ENCODE measurements around the gene PARVB.

The PARVB gene

DNA sequence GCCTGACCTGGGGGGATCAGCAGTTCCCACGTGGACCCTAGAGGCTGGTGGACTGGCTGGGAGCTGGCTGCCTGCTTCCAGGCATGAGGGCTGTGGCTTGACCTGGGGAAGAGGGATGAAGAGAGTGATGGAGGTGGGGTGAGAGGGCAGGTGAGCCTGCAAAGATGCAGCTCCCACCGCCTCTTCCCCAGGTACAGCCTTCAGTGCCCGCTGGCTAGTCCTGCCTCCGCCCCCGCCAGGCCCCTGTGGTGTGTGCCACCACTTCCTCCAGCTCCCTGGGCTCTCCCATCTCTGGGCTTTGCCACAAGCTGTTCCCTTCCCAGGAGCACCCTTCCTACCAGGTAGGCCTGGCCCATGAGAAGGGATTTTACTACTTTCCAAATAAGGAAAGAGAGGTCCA lies 175.8 kb downstream of the PARVB start:
- DNase-seq (ENCODE audit: low read depth in 2 of 2): no peak

DNA sequence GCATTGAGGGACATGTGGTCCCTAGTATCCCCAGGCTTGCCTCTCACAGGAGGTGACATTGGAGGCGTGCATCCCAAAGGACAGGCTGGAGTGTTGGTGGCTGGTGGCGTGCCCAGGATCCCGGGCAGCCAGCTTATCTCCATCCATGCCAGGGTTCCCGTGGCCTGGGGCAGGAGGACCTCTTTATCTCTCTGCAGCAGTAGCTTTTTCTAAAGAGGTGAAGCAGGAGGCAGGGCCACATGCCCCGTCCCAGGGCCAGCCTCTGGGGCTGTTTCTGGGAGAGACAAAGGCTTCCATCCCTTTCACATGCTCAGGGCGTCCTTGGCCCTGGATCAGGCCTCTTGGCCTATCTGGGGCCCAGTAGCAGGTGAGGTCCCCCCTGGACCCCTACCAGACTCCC lies 176.3 kb downstream of the PARVB start:
- no peak for DNase-seq (ENCODE audit: low read depth in 2 of 2)

DNA sequence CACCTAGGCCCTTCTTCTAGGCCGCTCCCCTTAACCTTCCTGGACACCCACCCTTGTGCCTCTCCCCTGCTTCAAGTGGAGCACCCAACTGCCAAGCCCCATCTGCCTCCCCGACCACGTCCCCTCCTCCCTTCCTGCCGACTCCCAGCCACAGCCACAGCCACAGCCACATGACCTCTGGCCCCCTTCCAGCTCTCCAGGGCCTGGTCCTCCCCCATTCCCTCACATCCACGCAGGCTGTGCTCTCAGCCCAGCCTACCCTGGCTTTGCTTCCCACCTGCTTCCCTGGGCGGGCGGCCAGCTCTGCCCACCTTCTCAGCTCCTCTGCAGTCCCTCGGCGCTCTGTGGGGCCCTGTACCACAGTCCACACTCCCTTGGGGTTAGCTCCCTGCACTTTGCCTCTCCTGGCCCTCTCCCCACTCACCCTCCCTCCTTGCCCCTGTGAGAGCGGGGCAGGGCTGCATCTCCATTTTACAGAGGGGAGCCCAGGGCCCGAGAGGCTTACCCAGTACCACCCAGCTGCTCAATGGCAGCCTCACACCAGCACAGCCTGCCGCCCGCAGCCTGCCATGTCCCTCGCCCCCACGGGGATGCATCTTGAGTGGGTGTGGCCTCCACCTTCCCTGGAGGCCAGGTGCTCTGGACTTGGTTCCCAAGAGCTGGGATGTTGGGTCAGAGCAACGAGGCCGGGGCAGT lies 176.9 kb downstream of the PARVB start:
- no peak for DNase-seq (ENCODE audit: low read depth in 2 of 2)

DNA sequence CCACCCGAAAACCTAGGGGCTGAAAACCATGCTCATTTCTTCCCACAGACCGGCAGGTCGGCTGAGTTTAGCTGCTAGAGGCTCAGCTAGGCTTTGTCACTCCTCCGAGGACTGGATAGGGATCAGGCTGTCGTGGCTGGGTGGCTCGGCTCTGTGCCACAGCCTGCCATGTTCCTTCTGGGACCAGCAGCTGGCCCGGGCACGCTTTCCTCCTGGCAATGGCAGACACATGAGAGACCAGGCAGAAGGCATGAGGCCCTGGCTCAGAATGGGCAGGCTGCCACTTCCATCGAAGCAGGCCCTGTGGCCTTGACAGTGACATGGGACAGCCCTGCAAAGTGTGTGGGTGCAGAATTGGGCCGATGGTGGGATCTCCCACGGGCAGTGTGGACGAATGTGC lies 177.6 kb downstream of the PARVB start:
- no peak for DNase-seq (ENCODE audit: low read depth in 2 of 2)

DNA sequence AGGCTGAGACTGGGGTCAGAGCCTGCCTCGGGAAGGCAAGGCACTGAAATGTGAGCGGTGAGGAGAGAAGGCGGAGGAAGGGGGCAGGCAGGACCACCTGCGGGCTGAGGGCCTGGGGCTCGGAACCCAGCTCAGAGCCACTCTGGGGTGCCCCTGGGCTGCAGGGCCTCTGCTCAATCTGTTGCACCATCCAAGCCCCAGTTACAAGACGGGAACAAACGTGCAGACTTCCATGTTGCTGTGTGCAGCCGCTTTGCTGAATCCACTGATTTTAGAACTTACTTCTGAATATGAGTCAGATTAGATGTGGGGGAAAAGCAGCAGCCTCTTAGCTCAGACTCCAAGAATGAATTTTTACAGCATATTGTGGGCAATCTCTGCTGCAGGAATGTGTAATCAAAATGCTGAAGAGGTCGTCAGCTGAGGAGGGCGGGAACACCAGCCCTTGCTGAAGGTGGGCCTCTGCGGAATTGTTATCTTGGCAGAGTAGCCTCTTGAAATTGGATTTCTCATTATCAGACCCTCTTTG lies 178.2 kb downstream of the PARVB start:
- no peak for DNase-seq (ENCODE audit: low read depth in 2 of 2)

DNA sequence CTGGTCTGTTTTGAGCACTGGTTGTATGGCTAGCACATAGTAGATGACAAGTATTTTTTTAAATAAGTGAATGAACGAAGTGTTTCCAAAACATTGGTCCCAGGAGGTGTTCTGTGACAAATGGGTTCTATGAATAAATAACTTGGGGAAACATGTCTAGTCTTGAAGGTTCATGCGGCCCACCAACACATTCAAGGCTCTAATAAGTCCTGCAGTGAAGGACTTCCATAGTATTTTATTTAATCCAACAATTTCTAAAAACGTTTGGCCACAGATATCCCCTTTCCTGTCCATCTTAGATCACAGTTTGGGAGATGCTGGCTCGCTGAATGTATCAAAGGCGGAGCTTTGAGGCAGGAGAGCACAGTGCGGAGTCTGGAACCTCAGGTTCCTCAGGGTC lies 179.1 kb downstream of the PARVB start:
- DNase-seq (ENCODE audit: low read depth in 2 of 2): no peak

DNA sequence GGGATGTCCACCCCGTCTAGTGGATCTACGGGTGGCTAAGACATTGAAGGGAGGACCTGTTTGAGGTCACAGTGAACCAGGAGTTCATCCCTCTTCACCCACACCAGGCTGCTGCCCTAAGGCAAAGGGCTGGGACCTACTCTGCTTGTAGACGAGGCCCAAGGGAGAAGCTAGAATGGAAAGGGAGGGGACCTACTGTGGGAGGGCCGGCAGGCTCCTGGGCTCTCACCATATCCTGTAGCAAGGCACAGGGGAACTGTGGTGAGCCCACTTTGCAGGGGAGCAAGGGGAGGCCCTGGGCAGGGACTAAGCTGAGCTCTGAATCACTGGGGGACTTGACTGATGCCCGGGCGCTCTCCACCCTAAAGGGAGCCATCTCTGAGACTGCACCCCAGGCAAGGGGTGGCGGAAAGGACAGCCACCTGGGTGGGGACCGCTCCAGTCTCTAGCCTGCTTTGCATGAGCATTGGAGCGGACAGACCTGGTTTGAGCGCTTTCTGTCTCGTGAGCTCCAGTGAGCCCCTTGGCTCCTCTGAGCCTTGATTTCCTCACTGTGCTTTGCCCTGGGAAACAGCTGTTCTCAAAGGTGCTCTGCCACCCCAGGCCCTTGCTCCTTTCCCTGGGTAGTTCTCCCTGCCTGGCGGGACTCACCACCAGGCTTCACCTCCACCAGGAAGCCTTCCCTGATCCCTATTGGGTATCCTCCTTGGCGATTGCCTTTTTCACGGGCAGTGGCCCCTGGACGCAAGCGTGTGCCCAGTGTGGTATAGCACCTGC lies 180.8 kb downstream of the PARVB start:
- DNase-seq (ENCODE audit: low read depth in 2 of 2): no peak

DNA sequence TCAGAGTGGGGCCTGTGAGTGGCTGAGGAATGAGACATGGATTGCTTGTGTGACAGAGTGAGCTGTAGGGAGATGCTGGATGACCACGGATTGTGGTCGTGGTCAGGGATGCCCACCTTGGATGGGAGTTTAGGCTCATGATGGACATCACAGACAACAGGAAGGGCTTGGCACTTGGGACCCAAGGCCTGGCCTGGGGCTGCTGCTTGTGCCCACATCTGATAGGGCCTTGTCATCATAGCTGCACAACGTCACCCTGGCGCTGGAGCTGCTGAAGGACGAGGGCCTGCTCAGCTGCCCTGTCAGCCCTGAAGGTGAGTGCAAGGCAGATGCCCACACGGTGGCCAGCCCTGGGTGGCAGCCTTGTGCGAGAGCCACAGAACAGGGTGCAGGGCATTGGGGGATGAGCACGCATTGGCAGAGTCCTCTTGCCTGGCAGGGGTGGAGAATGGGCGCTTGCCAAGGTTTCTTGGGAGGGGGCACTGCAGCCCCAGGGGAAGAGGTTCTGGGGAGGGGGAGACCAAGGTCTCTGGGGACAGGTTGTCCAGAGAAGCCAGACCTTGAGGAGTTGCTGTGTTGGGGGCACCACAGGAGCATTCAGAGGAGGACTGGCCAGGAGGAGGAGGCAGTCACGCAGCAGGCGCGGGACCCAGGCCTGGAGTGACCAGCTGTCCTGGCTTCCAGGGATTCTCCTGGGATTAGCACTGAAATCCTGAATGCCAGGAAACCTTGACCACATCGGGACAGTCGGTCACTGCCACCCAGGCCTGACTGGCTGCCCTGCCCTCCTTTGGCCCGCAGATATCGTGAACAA lies 181.6 kb downstream of the PARVB start:
- DNase-seq (ENCODE audit: low read depth in 2 of 2): no peak

DNA sequence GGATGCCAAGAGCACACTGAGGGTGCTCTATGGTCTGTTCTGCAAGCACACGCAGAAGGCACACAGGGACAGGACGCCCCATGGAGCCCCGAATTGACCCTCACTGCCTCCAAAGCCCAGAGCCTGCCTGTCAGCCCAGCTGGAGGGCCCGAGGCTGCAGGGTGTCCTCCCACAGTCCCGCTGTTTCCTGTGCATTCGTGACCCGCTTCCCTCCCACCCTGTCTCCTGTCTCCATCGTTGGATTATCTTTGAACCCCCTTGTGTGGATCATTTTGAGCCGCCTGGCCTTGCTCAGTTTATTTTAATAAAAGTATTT lies 182.2 kb downstream of the PARVB start:
- no peak for DNase-seq (ENCODE audit: low read depth in 2 of 2)

DNA sequence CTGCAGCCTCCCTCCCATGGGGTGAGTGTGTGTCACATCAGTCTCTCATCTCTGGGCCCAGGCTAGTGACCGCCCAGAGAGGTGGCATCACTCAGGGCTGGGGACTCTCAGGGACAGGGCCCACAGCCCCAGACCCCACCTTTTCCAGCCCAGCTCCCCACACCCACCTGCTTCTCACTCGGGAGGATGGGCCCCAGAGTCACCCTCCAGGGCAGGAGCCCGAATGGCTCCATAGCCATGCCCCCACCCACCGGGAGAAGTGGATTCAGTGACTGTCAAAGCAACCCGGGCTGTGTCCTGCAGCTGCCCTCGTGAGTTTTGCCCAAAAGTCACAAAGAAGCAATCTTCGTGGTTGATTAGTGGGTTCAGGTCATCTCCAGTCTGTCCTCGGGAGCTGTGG lies 182.6 kb downstream of the PARVB start:
- no peak for DNase-seq (ENCODE audit: low read depth in 2 of 2)

DNA sequence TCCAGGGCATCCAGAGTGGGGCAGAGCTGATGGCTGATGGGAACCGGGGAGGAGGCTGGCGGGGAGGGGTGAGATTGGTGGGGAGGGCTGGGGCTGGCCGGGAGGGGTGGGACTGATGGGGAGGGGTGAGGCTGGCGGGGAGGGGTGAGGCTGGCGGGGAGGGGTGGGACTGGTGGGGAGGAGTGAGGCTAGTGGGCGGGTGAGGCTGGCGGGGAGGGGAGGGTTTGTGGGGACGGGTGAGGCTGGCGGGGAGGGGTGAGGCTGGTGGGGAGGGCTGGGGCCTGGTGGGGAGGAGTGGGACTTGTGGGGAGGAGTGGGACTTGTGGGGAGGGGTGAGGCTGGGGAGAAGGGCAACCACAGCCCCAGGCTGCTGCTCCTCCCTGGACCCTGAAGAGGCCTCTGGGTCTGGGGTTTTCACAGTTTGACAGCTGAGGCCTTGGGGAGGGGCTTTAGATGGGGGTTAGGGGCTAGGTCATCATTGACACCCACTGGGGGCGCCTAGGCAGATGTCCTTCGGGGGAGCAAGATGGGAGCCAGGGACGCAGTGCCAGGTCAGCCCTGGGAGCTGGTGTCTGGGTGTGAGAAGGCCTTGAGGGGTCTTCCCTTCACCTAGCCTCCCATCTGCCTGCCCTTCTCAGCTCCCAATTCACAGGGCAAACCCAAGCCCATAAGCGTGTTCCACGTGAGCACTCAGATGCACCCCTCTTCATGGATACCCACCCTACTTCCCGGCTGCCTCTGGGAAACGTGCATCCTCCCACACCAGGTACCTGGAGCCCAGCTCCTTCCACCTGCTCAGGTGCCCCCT lies 183.3 kb downstream of the PARVB start:
- DNase-seq (ENCODE audit: low read depth in 2 of 2): no peak

DNA sequence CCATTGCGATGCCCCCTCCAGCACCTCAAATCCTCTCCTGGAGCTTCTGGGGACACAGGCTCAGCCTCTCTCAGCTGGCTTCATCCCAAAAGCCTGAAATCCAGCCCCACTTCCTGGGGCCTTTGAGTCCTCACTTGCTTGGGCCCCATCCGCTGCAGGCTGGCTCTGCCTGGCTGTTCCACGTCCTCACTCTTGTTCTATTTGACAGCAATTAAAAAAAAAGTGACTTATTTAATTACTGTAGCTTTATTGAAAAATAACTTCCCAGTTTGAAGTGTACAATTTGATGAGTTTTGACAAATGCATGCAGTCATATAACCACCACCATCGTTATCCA lies 183.8 kb downstream of the PARVB start:
- no peak for DNase-seq (ENCODE audit: low read depth in 2 of 2)

DNA sequence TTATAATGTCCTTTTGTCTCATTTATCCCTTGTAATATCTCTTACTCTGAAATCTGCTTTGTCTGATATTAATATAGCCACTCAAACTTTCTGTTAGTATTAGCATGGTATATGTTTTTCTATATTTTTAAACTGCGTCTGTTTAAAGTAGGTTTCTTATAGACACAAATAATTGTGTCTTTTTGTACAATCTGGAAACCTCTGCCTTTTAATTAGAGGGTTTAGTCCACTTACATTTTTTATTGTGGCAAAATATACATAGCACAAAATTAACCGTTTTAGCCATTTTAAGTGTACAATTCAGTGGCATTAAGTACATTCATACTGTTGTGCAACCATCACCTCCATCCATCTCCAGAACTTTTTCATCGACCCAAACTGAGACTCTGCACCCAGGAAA lies 185.2 kb downstream of the PARVB start:
- no peak for DNase-seq (ENCODE audit: low read depth in 2 of 2)

DNA sequence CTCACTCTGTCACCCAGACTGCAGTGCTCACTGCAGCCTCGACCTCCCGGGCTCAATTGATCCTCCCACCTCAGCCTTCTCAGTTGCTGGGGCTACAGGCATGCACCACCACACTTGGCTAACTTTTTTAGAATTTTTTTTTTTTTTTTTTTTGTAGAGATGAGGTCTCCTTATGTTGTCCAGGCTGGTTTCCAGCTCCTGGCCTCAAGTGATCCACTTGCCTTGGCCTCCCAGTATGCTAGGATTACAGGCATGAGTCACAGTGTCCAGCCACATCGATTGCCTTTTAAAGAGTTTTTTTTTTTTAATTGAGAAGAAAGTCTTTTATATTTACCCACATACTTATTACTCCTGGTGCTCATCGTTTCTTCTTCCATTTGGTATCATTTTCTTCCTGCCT lies 186.6 kb downstream of the PARVB start:
- DNase-seq (ENCODE audit: low read depth in 2 of 2): no peak

DNA sequence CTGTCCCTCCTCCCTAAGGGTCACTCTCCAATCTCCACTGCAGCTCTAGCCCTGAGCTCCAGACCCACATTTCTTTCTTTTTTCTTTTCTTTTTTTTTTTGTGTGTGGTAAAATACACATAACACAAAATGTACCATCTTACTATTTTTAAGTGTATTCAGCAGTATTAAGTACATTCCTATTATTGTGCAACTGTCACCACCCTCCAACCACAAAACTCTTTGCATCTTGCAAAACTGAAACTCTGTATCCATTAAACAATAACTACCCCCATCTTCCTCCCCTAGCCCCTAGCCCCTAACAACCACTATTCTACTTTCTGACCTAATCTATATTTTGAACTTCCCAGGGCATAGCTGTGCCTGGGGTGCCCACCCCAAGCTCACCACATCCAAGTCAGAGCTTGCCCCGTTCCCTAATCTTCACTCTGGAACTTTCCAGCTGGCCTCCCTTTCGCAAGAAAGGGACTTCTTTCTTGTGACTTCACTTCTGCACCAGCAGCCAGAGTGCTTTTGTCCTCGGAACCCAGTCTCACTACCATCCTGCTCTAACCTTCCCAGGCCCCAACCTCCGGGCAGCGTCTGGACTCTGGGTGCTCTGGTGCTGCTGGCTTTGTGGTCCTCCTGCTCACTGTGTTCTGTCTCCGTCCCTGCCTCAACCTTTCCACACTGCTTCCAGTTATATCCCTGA lies 187.3 kb downstream of the PARVB start:
- no peak for DNase-seq (ENCODE audit: low read depth in 2 of 2)

DNA sequence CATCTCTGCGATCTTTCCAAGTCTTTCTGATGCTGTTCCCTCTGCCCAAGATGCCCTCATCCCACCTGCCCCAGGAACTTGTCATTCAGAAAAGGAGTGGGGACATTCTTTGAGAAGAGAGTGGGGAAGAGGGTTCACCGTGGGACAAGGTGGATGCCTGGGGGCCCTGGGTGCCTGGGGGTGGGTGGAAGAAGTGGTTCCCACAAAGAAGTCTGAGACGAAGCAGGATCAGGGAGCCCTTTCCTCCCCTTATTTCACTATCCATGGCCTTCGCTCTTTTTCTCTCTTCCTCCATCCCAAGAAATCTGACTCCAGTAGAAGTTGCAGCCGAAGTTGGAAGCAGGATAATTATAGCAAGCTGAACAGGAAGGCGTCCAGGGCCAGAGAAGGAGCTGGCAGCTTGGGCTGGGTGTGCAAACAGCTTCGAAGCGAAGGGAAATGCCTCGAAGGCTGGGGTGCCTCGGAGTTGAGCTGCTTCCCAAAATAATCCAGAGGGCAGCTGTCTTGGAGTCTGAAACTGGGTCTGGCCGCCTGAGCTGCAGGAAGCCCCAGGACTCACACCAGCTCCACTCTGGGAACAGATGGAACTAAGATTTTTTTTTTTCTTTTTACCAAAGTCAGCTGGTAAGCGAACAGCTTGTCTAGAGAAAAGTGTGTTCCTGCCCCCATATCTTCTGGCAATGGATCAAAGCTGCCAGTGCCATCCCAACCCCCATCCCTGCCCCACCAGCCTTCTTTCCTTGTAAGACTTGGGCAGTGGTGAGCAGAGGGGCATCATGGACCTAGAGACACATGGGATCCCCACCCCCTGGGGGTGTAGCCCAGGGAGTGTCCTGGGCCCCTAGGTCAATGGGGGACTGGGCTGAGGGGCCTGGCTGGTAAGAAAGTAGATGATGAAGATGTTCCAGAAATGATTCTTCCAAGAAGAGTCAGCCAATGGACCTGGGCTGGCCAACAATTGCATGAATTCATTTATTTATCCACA lies 188.1 kb downstream of the PARVB start:
- DNase-seq (ENCODE audit: low read depth in 2 of 2): no peak

DNA sequence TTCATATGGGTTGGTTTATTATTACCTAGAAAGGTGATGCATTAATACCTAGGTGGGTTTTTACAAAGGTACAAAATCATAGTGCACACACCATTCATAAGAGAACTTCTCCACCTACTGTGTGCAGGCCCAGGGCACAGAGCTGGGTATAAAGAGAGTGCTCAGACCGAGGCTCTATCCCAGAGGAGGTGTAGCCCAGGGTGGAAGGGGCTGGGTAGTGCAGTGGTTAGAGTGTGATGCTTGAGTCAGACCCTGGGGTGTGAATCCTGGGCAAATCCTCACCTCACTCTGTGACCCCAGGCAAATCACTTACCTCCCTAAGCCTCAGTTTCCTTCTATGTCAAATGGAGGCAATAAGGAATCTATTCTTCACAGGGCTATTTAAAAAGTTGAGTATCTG lies 188.8 kb downstream of the PARVB start:
- DNase-seq (ENCODE audit: low read depth in 2 of 2): no peak

DNA sequence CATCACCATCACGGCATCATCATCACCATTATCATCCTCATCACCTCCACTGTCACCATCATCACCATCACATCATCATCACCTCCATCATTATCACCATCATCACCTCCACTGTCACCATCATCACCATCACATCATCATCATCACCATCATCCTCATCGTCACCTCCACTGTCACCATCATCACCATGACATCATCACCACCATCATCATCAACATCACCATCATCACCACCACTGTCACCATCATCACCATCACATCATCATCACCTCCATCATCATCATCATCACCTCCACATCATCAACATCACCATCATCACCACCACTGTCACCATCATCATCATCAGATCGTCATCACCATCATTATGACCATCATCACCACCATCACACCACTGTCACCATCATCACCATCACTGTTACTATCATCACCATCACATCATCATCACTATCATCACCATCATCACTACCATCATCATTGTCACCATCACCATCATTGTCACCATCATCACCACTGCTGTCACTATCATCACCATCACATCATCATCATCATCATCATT lies 189.5 kb downstream of the PARVB start:
- no peak for DNase-seq (ENCODE audit: low read depth in 2 of 2)

DNA sequence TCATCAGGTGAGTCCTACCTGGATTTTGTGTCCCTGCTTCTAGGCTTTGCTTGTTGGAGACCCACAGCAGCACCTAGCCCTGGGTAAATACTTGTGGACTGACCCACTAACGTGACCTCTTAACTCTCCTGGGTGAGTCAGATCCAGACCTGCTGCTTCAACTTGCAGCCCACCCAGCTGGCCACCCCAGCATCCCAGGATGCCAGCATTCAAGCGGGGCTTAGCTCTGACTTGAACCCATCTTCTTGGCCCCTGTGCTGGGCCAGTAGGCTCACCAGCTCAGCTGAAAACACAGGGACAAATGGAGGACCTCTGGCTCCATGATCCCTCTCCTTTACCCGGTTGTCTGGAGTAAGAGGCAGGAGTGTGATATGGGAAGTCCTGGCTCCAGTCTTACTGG lies 190.1 kb downstream of the PARVB start:
- no peak for DNase-seq (ENCODE audit: low read depth in 2 of 2)

DNA sequence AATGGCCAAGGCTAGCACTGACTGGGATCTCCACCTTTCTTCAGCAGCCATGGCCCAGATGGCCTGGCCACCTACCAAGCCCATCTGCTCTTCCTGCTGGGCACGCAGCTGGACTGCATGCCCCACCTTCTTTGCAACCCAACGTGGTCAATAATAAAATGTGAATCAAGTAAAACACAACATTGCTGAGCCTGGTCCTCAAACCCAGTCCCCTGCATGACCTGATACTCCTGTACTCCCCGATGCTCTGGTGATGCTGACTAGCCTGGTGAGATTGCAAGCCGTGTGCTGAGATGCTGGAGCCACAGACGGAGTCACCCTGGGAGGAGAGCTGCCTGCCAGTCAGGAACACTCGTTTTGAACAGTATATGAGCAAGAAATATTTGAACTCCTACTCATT lies 190.7 kb downstream of the PARVB start:
- no peak for DNase-seq (ENCODE audit: low read depth in 2 of 2)

Data from activated CD8-positive, alpha-beta memory T cell treated with anti-CD3 and anti-CD28 coated beads for 4 hours (primary cell).